Stimulated activated CD8-positive, alpha-beta memory T cell treated with anti-CD3 and anti-CD28 coated beads, Interleukin-7, amount 100 ng/mL, for 24 hours (primary cell): Measurements from ENCODE around the gene IL15.
"Not testable (repeated sequence)": the region's sequence is repeated elsewhere in the genome, so short reads cannot be mapped to it uniquely, and the experiment has no call there.

Experiments used
- DNase-seq: peaks from one replicate; pipeline ENCODE4 v3.0.0-alpha.2; 2020; ENCODE audit warnings: low read depth

Gene IL15, protein sequence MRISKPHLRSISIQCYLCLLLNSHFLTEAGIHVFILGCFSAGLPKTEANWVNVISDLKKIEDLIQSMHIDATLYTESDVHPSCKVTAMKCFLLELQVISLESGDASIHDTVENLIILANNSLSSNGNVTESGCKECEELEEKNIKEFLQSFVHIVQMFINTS

DNA sequence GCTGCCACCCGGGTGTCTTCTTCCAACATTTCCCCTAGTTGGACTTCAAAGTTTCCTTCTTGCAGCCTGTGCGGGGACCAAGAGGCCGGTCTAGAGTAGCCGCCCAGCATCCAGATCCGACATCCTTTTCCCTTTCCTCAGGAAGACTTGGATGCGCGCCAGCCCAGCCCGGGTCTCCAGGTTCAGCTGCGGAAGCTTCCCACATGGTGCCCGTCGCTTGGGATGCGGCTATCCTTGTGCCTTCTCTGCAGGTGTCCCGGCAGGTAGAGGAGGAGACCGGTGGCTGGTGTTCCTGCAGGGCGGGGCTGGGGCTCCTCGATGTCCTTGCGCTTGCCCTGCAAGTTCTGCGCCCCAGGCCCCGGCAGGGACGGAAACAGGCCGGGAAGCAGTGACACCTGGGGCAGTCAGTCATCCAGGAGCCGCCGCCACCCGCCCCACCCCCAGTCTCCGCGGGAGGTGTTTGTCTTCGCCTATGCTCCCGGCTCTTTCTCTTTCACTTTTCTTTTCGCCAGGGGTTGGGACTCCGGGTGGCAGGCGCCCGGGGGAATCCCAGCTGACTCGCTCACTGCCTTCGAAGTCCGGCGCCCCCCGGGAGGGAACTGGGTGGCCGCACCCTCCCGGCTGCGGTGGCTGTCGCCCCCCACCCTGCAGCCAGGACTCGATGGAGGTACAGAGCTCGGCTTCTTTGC lies at the start of gene IL15:
Gene IL15, plus strand, starts transcription at position 502 of the 689 bp plus-strand sequence. CDS start 82,882 bp downstream, outside the sequence.
- DNase-seq = no peak

DNA sequence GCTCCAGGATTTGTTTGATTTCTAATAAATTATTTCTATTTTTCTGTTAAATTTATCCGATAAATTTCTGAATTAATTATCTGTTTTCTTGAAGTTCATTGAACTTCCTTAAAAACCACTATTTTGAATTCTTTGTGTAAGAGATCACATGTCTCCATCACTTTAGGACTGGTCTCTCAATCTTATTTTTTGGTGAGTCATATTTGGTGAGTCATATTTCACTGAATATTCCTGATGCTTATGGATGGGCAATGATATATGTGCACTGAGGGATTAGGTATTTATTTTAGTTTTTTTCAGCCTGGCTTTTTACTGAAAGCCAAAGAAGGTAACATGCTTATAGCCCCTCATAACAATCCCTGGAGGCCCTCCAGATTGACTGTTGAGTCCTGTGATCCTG lies 48.5 kb upstream of the IL15 start:
- no peak for DNase-seq

- DNase-seq = no peak
Measured at GRCh38 chr4:141595531-141595930, 40.9 kb upstream of the IL15 start.

- DNase-seq = no peak
Measured at GRCh38 chr4:141599853-141600252, 36.5 kb upstream of the IL15 start.

- DNase-seq = not testable (repeated sequence)
Measured at GRCh38 chr4:141604683-141605082, 31.7 kb upstream of the IL15 start.

- DNase-seq = no peak
Measured at GRCh38 chr4:141605425-141605856, 30.9 kb upstream of the IL15 start.

GRCh38 chr4:141609243-141609642 lies 27.1 kb upstream of the IL15 start:
- DNase-seq = no peak

DNA sequence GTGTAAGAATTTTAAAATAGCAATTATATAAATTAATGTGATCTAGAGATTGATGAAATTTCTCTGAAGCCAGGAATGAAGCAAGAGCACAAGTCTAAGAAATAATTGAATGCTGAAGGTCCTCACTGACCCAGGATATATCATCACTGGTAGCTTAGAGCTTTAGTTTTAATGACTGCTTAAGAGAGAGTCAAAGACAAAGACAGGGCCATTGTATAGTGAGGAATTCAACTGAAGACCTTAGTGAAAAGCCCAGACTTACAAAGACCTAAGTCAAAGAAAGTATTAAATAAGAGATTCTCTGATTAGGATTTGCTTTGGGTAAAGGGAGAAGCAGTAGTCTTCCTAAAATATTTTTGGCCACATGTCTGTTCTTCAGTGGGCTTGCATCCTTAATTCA lies 26.0 kb upstream of the IL15 start:
- no peak for DNase-seq

GRCh38 chr4:141614878-141615586 lies 21.4 kb upstream of the IL15 start:
- no peak for DNase-seq

DNA sequence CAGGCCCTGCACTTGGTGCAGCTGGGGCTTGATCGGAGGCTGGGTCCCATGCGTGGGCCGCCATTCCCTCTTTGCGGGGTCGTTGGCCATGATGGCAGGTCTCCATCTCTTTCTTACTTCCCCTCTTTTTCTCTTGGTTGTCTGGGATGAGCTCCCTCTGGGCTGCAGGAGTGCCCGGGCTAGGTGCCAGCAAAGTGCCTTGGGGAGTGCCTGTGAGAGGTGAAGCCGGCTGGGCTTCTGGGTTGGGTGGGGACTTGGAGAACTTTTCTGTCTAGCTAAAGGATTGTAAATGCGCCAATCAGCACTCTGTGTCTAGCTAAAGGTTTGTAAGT lies 20.8 kb upstream of the IL15 start:
- DNase-seq = not testable (repeated sequence)

- no peak for DNase-seq
Measured at GRCh38 chr4:141620715-141621114, 15.7 kb upstream of the IL15 start.

- no peak for DNase-seq
Measured at GRCh38 chr4:141625023-141625422, 11.4 kb upstream of the IL15 start.

GRCh38 chr4:141630854-141631253 lies 5.5 kb upstream of the IL15 start:
- DNase-seq = no peak

GRCh38 chr4:141635736-141636081 lies 674 bp upstream of the IL15 start:
- no peak for DNase-seq

- DNase-seq = no peak
Measured at GRCh38 chr4:141636771-141637460, 533 bp downstream of the IL15 start.

GRCh38 chr4:141637565-141637964 lies 1.2 kb downstream of the IL15 start:
- DNase-seq = no peak

- DNase-seq = no peak
Measured at GRCh38 chr4:141638230-141638629, 1.8 kb downstream of the IL15 start.

- no peak for DNase-seq
Measured at GRCh38 chr4:141640696-141641095, 4.3 kb downstream of the IL15 start.

DNA sequence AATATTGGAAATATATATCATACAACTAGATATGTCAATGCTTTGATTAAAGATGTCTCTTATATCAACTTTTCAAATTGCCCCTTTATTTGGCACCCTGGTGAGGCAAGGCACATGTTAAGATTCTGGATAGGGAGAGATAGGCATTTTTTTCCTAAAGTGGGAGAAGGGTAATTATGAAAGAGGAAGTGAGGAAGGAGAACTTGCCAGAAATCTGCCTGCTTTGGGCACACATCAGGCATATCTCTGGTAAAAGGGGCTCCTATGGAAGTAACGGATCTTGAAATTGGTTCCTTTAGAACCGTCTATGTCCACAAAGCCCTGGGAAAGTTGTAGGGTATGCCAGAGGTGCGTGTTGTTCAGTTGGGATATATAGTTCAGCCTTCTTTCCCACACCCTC lies 5.7 kb downstream of the IL15 start:
- no peak for DNase-seq

DNA sequence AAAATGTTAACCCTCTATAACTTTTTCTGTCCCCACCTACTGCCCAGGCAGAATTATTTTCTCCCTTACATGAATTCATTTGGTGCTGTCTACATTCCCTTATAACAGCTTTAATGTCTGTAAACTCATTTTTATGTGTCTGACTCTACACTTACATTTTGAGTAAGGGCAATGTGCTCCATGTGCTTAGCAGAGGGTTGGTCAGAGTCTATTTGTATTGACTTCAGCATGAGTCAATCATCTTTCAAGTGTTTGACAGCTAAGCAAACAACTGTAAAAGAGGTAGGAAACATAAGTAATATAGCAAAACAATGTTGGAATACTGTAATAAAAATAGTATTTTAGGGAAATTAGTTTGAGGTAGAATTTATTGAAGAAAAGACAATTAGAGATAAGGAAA lies 6.3 kb downstream of the IL15 start:
- no peak for DNase-seq

GRCh38 chr4:141643557-141643956 lies 7.2 kb downstream of the IL15 start:
- DNase-seq = no peak

GRCh38 chr4:141645611-141646340 lies 9.4 kb downstream of the IL15 start:
- no peak for DNase-seq
